ENCODE results near the gene RSU1.

- TF ChIP-seq CTCF (conservative IDR thresholded peaks at IDR 0.05) (no peak), EZH2 (IDR thresholded peaks at IDR 0.05; ENCODE audit: low read depth) (no peak)
These were observed 48.5 kb upstream of the RSU1 start for GRCh38 chr10:16865766-16866165.

Data from PC-9 (cell line).